SK-N-SH (cell line): ENCODE measurements around the gene NEDD8. TPM values are rescaled to one million over a fixed set of nuclear protein-coding genes. Genes with fewer than 3 reads are reported as not detected.

Source experiments
- CTCF ChIA-PET: fragments of 300-600, 350-600 bp; formaldehyde crosslinking; extraction: SDS; loops from one replicate; lab custom pipeline; 2021; lab: Yijun Ruan, JAX
- POLR2A ChIA-PET: fragments of 350-600 bp; sonication (Branson Sonifier 250); formaldehyde crosslinking; extraction: SDS; loops from one replicate; lab custom pipeline; 2020; ENCODE audit warnings: antibody characterized with exemption, inconsistent platforms; lab: Yijun Ruan, JAX
- DNase-seq: peaks from one replicate; pipeline ENCODE4 v3.0.0; 2012
- H2AFZ ChIP-seq: fragments of 200-600 bp; sonication (generic); 2 replicates; pipeline ENCODE4 v1.8.1; 2016; ENCODE audit warnings: antibody characterized with exemption, mild to moderate bottlenecking, low read depth
- H3F3A ChIP-seq: fragments of 200-600 bp; sonication (generic); replicated peaks from 2 replicates; pipeline ENCODE3; 2016; ENCODE audit warnings: antibody characterized with exemption, mild to moderate bottlenecking; ENCODE audit not compliant: insufficient read depth
- H3K27ac ChIP-seq, 2 experiments: fragments of 200-500 bp in 1 of 2; fragments of 200-600 bp in 1 of 2; sonication (Bioruptor generic) in 1 of 2; sonication (generic), shearing (Covaris generic) in 1 of 2; 2 replicates each; pipeline versions ENCODE4 v1.5.1 to v1.6.1; 2014 to 2016; ENCODE audit warnings: low read depth in 2 of 2, inconsistent platforms in 1 of 2, low read length in 1 of 2, mild to moderate bottlenecking in 1 of 2, mixed read lengths in 1 of 2
- H3K27me3 ChIP-seq: fragments of 200-600 bp; sonication (generic), shearing (Covaris generic); 2 replicates; pipeline ENCODE4 v1.6.1; 2016; ENCODE audit warnings: mixed run types; ENCODE audit not compliant: insufficient read depth
- H3K36me3 ChIP-seq, 2 experiments: fragments of 200-500 bp in 1 of 2; fragments of 200-600 bp in 1 of 2; sonication (Bioruptor generic) in 1 of 2; sonication (generic) in 1 of 2; replicated peaks in 1 of 2; 2 replicates each; pipeline versions ENCODE3 to v1.5.1; 2014 to 2016; ENCODE audit warnings: low read length in 1 of 2, mild to moderate bottlenecking in 1 of 2; ENCODE audit not compliant: insufficient read depth in 2 of 2, control insufficient read depth in 1 of 2
- H3K4me1 ChIP-seq, 2 experiments: fragments of 200-500 bp in 1 of 2; fragments of 200-600 bp in 1 of 2; sonication (Bioruptor generic) in 1 of 2; sonication (generic), shearing (Covaris generic) in 1 of 2; 2 replicates each; pipeline versions ENCODE4 v1.5.1 to v1.6.1; 2014 to 2016; ENCODE audit warnings: low read depth in 1 of 2, low read length in 1 of 2, mixed run types in 1 of 2; ENCODE audit not compliant: insufficient read depth in 2 of 2, control insufficient read depth in 1 of 2
- H3K4me2 ChIP-seq: fragments of 200-600 bp; sonication (generic), shearing (Covaris generic); 2 replicates; pipeline ENCODE4 v1.6.1; 2017; ENCODE audit warnings: mixed run types
- H3K4me3 ChIP-seq, 2 experiments: fragments of 200-500 bp in 1 of 2; fragments of 200-600 bp in 1 of 2; sonication (Bioruptor generic) in 1 of 2; sonication (generic), shearing (Covaris generic) in 1 of 2; 2 replicates each; pipeline versions ENCODE4 v1.5.1 to v1.8.1; 2014 to 2016; ENCODE audit warnings: low read depth in 2 of 2, inconsistent platforms in 1 of 2, low read length in 1 of 2, mild to moderate bottlenecking in 1 of 2, mixed read lengths in 1 of 2, moderate library complexity in 1 of 2
- H3K79me2 ChIP-seq: fragments of 200-600 bp; sonication (generic); 2 replicates; pipeline ENCODE4 v1.8.1; 2017; ENCODE audit warnings: mild to moderate bottlenecking; ENCODE audit not compliant: insufficient read depth
- H3K9ac ChIP-seq: fragments of 200-600 bp; sonication (generic); 2 replicates; pipeline ENCODE4 v1.6.1; 2017; ENCODE audit warnings: mixed run types
- H3K9me2 ChIP-seq: fragments of 200-600 bp; sonication (generic); 2 replicates; pipeline ENCODE4 v1.6.1; 2017; ENCODE audit warnings: mixed run types
- H3K9me3 ChIP-seq: fragments of 200-600 bp; sonication (generic); 2 replicates; pipeline ENCODE4 v1.6.1; 2017; ENCODE audit warnings: mixed run types, mild to moderate bottlenecking, moderate library complexity
- H4K20me1 ChIP-seq: fragments of 200-600 bp; sonication (generic); 2 replicates; pipeline ENCODE4 v1.6.1; 2017; ENCODE audit warnings: mild to moderate bottlenecking, mixed run types; ENCODE audit not compliant: insufficient read depth
- EP300 ChIP-seq, 2 experiments: IDR thresholded peaks; 2 replicates each; pipeline versions ENCODE4 v1.4.0 to v1.6.1; 2012; ENCODE audit warnings: borderline replicate concordance in 1 of 2, low read depth in 1 of 2, low read length in 1 of 2
- MXI1 ChIP-seq: IDR thresholded peaks from 2 replicates; pipeline ENCODE4 v1.6.1; 2012; ENCODE audit warnings: mild to moderate bottlenecking, low read depth, low read length, improper control_type of control experiment
- NRF1 ChIP-seq: IDR thresholded peaks from 2 replicates; pipeline ENCODE4 v1.6.1; 2012; ENCODE audit warnings: low read depth, mild to moderate bottlenecking, low read length
- RAD21 ChIP-seq: IDR thresholded peaks from 2 replicates; pipeline ENCODE4 v1.6.1; 2012; ENCODE audit warnings: mild to moderate bottlenecking, low read length
- RXRA ChIP-seq: IDR thresholded peaks from 2 replicates; pipeline ENCODE4 v1.4.0; 2012; ENCODE audit warnings: low read depth, mild to moderate bottlenecking, borderline replicate concordance
- SIN3A ChIP-seq: IDR thresholded peaks from 2 replicates; pipeline ENCODE4 v1.6.1; 2012; ENCODE audit warnings: low read depth, mild to moderate bottlenecking, low read length, moderate library complexity, borderline replicate concordance
- SMC3 ChIP-seq: IDR thresholded peaks from 2 replicates; pipeline ENCODE4 v1.6.1; 2012; ENCODE audit warnings: low read depth, low read length, improper control_type of control experiment
- TCF12 ChIP-seq: IDR thresholded peaks from 2 replicates; pipeline ENCODE4 v1.4.0; 2012
- WGBS: methylation state at CpG from one replicate; pipeline ENCODE4 v1.1.6; 2017; ENCODE audit warnings: low lambda C conversion rate; 5-methylcytosine and 5-hydroxymethylcytosine counted together
- polyA plus RNA-seq, 3 experiments: library from polyadenylated mRNA; depleted of rRNA; stranded (reverse); fragments of >200 nt; gene quantifications; 2 replicates each; pipeline ENCODE4 v1.2.3, GENCODE V29; 2012
- TF ChIP-seq, protein P1 (sequence below): fragments of 200-600 bp; sonication (generic); IDR thresholded peaks from 2 replicates; pipeline ENCODE4 v1.6.1; 2017; ENCODE audit warnings: antibody characterized with exemption, mild to moderate bottlenecking, moderate library complexity

Gene NEDD8
- polyA plus RNA-seq, 1 of the 3 experiments (the other 2 are of a cell fraction), result 534 TPM

DNA sequence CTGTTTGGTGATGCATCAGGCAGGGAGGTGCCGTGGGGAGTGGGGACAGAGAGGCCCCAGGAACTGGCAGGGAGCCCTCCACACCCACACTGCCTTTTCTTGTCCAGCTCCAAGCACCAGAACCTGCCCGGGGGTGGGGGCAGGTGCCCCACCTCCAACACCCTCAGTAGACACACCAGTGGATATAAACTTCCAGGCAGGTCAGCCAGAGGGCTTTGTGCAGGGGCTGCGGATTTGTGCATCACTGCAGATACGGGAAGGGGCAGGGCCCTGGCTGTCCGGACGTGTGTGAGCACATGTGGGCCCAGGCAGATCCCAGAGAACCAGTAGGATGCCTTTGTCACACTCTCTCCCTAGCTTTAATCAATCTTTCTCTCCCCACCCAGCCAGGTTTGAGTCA is 32.1 kb upstream of the NEDD8 start:
- no peak overlapping the region for H3K4me3 ChIP-seq
- no peaks in the 10 kb centered on the region for H4K20me1 ChIP-seq
- H3K9ac ChIP-seq, result no peak overlapping the region
- H3K79me2 ChIP-seq, result no peaks in the 10 kb centered on the region
- H3K4me1 ChIP-seq, result no peaks in the 10 kb centered on the region
- H3K9me2 ChIP-seq, result no peaks in the 10 kb centered on the region
- POLR2A ChIA-PET, result no interaction called here
- peaks cover 0 to 29% of the 10 kb centered on the region in 2 experiments for H3K36me3 ChIP-seq
- WGBS, result 83% methylated on average over 2 of the region's 6 CpGs
- H3F3A ChIP-seq, result no peaks in the 10 kb centered on the region
- DNase-seq, result no peak
- no peak overlapping the region for H2AFZ ChIP-seq
- no peak overlapping the region for H3K27ac ChIP-seq
- no peaks in the 10 kb centered on the region for H3K27me3 ChIP-seq
- TF ChIP-seq, protein P1, sequence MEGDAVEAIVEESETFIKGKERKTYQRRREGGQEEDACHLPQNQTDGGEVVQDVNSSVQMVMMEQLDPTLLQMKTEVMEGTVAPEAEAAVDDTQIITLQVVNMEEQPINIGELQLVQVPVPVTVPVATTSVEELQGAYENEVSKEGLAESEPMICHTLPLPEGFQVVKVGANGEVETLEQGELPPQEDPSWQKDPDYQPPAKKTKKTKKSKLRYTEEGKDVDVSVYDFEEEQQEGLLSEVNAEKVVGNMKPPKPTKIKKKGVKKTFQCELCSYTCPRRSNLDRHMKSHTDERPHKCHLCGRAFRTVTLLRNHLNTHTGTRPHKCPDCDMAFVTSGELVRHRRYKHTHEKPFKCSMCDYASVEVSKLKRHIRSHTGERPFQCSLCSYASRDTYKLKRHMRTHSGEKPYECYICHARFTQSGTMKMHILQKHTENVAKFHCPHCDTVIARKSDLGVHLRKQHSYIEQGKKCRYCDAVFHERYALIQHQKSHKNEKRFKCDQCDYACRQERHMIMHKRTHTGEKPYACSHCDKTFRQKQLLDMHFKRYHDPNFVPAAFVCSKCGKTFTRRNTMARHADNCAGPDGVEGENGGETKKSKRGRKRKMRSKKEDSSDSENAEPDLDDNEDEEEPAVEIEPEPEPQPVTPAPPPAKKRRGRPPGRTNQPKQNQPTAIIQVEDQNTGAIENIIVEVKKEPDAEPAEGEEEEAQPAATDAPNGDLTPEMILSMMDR, result no peak
- TF ChIP-seq RXRA (no peak), RAD21 (no peak), EP300 (IDR thresholded peaks at IDR 0.05; ENCODE audit: borderline replicate concordance in 1 of 2, low read depth in 1 of 2, low read length in 1 of 2) (no peak), MXI1 (no peak), SMC3 (no peak), SIN3A (no peak), NRF1 (no peak)
- H3K4me2 ChIP-seq, result no peak overlapping the region
- CTCF ChIA-PET, result interaction anchor here (2.7 to 3.7 kb wide), 2 partner anchors 22 to 33 kb away, joined by 9 to 20 read pairs; partner anchors contain the start of gene TINF2
- no peaks in the 10 kb centered on the region for H3K9me3 ChIP-seq

DNA sequence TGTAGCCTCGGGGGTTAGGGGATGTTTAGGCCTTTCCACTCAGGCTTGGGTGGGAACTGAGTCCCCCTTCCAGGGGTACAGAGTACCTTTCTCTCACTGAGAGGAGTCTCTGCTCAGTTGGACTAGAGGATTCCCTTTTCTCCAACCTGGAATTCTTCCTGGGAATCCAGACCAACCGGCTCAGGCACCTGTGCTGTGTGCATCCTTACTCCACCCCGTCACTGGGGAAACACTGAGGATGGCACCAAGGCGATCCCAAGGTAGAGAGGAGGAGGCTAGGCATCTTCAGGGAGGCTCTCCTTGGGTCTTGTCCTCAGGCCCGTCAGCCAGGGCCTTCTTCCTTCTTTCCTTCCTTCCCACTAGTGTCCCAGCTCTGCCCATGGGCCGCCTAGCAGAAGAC is 31.7 kb upstream of the NEDD8 start:
- Histone ChIP-seq H3K79me2 (no peaks in the 10 kb centered on the region), H3K9ac (no peak overlapping the region), H3K4me3 (no peak overlapping the region), H3K9me2 (no peaks in the 10 kb centered on the region), H3K4me1 (peaks cover 0 to 2% of the 10 kb centered on the region in 2 experiments; a peak in 1 of 4 replicates), H3K27me3 (no peaks in the 10 kb centered on the region), H3K27ac (no peak overlapping the region), H3K4me2 (no peak overlapping the region), H2AFZ (no peak overlapping the region), H3F3A (no peaks in the 10 kb centered on the region), H4K20me1 (no peaks in the 10 kb centered on the region), H3K9me3 (no peaks in the 10 kb centered on the region), H3K36me3 (peaks cover 0 to 25% of the 10 kb centered on the region in 2 experiments)
- ChIA-PET CTCF (interaction anchor here (0.6 to 3.7 kb wide), 4 partner anchors 16 to 74 kb away, joined by 3 to 20 read pairs (median 6); partner anchors contain the start of gene TINF2), POLR2A (no interaction called here)
- no peak for DNase-seq
- TF ChIP-seq NRF1 (no peak), TCF12 (no peak)
- WGBS, result 66% methylated on average over 6 of the region's 6 CpGs
